HG03354 (cell line): ENCODE data around the gene PHACTR1.

Source experiments
- ATAC-seq: cut with Tn5 transposase; IDR thresholded peaks from one replicate; pipeline ENCODE4 v1.9.1; 2021; ENCODE audit warnings: mild to moderate bottlenecking; ENCODE audit not compliant: unreplicated experiment, poor library complexity, severe bottlenecking

PHACTR1 gene

GRCh38 chr6:13283331-13283730 is 566.8 kb downstream of the PHACTR1 start:
- ATAC-seq: no peak

- no peak for ATAC-seq
Observed at GRCh38 chr6:13284646-13285045, 568.1 kb downstream of the PHACTR1 start.

- ATAC-seq: no peak
Observed at GRCh38 chr6:13285705-13286104, 569.1 kb downstream of the PHACTR1 start.

GRCh38 chr6:13286181-13286580 is 569.6 kb downstream of the PHACTR1 start:
- ATAC-seq: no peak

- no peak for ATAC-seq
Observed at GRCh38 chr6:13287104-13287503, 570.5 kb downstream of the PHACTR1 start.

- no peak for ATAC-seq
Observed at GRCh38 chr6:13288481-13288880, 571.9 kb downstream of the PHACTR1 start.

GRCh38 chr6:13288969-13289391 is 572.4 kb downstream of the PHACTR1 start:
- no peak for ATAC-seq

- no peak for ATAC-seq
Observed at GRCh38 chr6:13289789-13290318, 573.3 kb downstream of the PHACTR1 start.

- ATAC-seq: no peak
Observed at GRCh38 chr6:13290335-13290734, 573.8 kb downstream of the PHACTR1 start.

GRCh38 chr6:13292774-13293173 is 576.2 kb downstream of the PHACTR1 start:
- no peak for ATAC-seq

GRCh38 chr6:13294499-13295069 is 578.0 kb downstream of the PHACTR1 start:
- no peak for ATAC-seq

GRCh38 chr6:13295576-13295975 is 579.0 kb downstream of the PHACTR1 start:
- no peak for ATAC-seq

GRCh38 chr6:13296536-13296997 is 580.0 kb downstream of the PHACTR1 start:
- no peak for ATAC-seq

GRCh38 chr6:13297391-13297790 is 580.8 kb downstream of the PHACTR1 start:
- ATAC-seq: no peak

GRCh38 chr6:13298446-13298845 is 581.9 kb downstream of the PHACTR1 start:
- no peak for ATAC-seq

- ATAC-seq: no peak
Observed at GRCh38 chr6:13299403-13299821, 582.8 kb downstream of the PHACTR1 start.

GRCh38 chr6:13299918-13300317 is 583.4 kb downstream of the PHACTR1 start:
- no peak for ATAC-seq

GRCh38 chr6:13300643-13301590 is 584.4 kb downstream of the PHACTR1 start:
- ATAC-seq: no peak

GRCh38 chr6:13302291-13302690 is 585.7 kb downstream of the PHACTR1 start:
- no peak for ATAC-seq

- peak; percentile 65 for ATAC-seq
Observed at GRCh38 chr6:13302751-13303667, 586.4 kb downstream of the PHACTR1 start.
